GM10847 (cell line): Measurements from ENCODE around the gene RPL32.

ENCODE experiments used
- POLR2A ChIP-seq: IDR thresholded peaks from 2 replicates; pipeline ENCODE4 v1.6.1; 2011; ENCODE audit not compliant: insufficient read length; ENCODE audit errors: extremely low read depth

The RPL32 gene

DNA sequence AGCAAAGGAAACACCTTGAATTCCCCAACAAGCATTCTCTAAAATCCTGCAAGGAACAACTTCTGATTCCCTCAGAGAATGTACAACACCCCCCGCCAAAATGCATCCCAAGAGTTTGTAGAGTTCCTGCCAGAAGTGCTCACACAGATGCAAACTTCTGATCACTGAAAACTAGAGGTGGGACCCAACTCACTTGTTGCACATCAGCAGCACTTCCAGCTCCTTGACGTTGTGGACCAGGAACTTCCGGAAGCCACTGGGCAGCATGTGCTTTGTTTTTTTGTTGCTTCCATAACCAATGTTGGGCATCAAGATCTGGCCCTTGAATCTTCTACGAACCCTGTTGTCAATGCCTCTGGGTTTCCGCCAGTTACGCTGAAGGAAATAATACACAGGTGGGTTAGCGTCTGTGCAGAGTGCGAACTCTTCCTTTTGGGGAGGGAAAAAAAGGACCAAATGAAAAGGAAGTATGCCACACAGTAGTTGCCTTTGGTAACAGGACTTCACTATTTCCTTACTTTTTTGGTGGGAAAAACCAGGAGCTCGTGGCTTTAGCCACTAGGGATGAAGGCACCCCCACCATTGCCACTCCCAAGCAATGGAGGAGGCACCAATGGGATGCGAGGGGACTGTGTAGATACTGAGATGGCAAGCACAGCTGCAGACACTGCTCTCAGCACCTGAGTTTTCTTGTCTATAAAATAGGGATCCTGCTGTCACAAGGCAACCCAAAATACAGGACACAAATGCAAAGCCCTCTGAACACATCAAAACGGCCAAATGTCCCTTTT lies 2.0 kb downstream of the RPL32 start:
- no peak for TF ChIP-seq POLR2A

DNA sequence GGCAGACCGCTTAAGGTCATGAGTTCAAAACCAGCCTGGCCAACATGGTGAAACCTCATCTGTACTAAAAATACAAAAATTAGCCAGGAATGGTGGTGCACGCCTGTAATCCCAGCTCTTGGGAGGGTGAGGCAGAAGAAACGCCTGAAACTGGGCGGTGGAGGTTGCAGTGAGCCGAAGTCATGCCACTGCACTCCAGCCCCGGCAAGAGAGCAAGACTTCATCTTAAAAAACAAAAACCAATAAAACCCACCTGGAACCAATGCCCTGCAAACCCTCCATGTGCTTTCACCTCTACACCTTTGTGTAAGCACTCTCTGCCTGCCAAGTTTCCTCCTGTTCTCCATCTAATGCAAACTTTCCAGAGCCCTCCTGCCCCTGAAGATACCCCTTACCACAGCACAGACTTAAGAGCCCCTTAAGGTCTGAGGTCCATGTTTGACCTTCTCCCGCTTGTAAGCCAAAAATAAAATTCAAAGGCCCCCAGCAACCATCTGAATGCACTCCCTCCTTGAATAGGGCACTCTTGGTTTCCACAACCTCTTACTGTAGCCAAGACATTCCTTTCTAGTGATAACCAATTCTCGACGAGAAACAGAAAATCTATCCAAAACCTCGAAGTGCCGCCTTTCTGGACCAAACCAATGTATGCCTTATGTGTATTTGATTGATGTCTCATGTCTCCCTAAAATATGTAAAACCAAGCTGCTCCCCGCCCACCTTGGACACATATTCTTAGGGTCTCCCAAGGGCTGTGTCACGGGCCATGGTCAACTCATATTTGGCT lies 3.0 kb downstream of the RPL32 start:
- TF ChIP-seq POLR2A, result no peak

DNA sequence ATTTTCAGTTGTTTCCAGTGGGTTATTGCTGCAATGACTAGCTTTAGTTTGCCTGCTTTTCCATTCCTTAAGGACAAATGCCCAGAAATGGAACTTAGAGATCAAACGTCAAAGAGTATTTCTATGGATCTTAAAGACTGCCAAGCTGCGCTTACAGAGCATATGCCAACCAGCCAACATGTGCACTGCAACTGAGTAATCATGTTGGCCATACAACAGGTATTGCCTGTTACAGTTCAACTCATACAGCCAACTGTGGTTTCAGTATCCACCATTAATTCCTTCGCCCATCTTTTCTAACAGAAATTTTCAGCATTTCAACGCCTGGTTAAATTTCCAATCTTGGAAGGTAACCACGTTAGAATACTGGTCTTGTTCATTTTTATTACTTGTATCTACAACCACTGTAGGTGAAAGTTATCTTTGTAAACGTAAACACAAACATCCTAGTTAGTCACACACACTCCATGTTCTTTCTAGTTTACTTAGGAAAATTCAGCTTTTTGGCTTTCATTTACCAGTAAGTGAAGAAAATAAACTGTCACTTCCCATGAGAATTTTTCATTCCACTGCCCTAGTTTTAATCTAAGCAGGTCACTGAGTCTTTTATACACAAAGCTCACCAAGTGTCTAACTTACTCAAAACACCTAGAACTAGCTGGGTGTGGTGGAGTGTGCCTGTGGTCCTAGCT lies 3.9 kb downstream of the RPL32 start:
- no peak for TF ChIP-seq POLR2A

DNA sequence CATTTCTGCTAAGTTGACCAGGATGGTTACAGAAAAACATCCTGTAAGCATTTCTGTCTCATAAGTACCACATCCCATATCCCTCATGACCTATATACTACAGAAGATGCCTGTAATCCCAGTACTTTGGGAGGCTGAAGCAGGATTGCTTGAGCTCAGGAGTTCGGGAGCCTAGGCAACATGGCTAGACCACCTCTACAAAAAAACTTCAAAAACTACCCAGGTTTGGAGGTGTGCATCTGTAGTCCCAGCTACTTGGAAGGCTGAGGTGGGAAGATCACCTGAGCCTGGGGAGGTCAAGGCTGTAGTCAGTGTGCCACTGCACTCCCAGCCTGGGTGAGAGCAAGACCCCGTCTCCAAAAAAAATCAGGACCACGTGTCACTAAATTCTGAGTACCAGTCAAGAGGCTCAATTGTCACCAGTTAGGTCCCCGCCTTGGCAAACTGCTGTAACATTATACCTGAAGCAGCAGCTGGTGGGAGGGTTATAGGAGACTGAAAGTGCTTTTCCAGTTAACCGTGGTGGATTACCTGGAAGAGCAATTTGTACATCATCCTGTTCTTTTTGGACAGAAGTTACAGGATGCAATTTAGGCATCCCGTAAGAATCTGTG lies 6.2 kb downstream of the RPL32 start:
- TF ChIP-seq POLR2A, result no peak

DNA sequence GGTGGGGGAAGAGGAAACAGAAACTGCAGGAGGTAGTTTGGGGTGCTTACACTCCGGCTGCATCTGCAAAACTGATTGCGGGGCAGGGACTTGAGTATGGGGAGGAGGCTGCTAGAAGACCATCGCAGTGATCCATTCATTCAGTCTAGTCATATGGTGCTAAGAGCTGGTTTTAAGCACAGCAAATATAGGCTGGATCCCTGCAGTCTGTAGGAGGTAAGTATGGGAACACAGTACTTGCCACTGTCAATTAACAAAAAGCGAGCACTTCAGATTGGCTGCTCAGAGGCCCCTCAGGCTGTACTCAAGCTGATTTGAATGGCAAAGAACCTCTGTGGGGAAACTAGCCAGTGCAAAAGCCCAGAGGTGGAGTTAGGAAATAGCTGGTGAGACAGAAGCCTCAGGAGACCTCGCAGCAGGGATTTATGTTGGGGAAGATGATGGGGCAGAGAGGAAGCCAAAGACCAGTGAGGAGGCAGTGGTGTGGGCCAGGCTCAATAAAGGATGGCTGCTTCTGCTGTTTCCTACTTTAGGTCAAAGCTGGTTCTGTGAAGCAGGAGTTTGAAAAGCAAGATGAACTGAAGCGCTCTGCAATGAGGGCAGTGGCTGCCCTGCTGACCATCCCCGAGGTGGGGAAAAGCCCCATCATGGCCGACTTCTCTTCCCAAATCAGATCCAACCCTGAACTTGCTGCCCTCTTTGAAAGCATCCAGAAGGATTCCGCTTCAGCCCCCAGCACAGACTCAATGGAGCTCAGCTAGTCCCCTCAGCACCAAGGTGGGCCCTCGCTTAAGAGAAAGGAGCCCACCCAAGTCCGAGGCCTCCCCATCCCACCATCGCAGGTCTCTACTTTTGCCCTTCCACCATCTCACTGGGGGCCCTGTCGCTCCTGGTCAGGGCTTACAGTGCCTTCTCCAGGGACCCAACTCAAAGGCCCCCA lies 7.9 kb downstream of the RPL32 start:
- TF ChIP-seq POLR2A, result no peak

DNA sequence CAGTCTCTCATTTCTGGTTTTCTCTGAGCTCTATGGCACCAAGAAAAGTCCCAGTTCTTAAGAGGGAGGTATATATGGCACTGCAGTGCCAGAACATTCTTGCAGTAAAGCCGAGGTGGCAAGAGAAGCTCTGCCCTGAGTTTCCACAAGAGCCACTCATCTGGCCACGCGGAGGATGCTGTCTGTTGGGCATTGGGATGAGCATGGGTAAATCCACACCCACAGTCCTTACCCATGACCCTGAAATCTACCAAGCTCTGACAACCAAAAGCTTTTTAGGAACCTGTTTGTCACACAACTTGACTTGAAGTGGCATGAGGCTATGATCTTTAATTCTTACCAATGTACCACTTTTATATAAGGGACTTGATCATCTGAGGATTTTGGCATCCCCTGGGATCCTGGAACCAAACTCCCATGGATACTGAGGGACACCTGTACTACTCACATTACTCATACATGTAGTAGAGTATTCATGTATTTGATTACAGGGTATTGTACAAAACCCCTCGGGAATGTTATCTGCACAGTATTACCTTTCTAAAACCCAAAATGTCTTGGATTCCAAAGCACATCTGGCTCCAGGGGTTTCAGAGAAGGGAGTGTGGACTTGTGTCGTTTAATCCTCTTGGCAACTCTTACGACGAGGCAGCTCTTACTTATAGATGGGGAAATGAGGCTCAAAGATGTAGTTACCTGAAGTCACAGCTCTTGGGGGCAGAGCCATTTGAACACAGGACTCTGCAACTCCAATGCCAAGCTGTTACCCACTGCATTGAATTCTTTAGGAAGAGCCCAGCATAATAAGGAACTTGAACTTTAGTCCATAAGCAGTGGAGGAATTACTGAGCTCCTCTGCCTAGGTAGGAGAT lies 8.8 kb downstream of the RPL32 start:
- no peak for TF ChIP-seq POLR2A

DNA sequence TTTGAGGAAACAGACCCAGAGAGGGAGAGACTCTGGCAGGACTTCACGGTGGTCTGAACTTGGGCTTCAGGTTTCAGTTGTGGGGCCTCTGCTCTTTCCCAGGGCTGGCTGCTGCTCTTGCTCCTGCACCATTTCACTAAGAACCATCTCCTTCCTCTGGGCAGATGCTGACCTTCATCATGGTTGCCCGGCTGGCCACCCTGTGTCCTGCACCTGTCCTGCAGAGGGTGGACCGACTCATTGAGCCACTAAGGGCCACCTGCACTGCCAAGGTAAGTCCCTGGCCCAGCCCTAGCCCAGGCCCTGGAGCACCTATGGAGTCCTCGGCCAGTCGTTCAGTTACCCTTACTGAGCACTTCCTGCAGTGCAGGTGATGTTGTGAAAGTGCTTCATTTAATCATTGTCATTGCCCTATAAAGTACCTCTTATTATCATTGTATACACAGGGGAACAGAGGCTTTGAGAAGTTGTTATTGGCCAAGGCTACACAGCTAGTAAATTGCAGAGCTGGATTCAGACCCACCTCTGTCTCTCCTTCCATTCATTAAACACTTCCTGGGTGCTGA lies 10.0 kb downstream of the RPL32 start:
- TF ChIP-seq POLR2A, result no peak

DNA sequence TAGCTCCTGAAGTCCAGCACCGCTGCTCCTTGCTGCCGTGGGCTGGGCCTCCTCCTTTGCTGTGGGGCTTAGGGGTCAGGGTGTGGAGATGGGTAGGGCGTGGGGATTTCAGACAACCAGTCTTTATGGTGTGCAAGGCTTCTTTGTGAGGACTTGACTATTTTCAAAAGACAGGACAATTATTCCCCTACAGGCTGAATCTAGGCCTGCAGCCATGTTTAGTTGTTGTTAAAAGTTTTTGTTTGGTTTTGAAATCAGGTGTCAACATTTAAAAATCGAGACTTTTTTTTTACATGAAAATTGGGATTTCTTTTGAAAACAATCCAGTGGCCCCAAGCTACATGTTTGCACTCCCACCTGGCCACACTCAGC lies 10.6 kb downstream of the RPL32 start:
- TF ChIP-seq POLR2A, result no peak

DNA sequence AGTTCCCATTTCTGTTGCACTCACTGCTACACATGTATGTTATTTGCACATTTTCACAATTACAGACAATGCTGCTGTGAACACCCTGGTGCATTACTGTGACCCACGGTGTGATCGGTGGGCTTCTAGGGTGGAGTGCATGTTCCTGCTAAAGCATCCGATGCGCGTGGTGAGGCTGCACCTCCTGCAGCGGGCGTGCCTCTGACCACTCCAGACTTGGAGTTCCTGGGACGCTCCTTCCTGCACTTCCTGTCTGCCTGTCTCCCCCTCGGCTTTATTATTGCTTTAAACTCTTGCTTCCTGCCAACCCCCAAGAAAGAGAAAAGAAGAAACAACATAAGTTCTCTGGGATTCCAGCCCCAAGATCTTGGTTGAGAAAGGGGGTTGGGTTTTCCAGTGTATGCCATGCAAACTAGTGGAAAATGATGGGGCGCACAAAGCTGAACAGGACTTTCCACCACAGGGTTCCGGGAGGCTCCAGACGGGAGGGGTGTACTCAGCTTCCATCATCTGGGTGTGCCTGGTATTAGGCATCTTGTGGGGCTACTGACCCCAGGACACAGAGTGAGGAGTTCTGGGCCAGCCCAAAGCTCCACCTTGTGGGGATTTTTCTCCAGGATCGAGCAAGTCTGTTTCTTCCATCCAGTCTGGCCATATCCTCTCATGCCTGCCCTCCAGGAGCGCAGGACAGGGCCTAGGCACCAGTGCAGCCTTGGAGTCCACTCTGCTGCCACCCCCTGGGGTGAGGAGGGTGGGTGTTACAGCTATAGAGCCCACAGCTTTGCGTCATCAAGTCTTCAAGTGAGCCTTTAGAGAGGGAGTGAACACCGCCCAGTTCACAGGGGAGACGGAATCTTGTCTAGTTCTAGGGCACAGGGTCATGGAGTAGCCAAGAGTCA lies 11.2 kb downstream of the RPL32 start:
- no peak for TF ChIP-seq POLR2A

DNA sequence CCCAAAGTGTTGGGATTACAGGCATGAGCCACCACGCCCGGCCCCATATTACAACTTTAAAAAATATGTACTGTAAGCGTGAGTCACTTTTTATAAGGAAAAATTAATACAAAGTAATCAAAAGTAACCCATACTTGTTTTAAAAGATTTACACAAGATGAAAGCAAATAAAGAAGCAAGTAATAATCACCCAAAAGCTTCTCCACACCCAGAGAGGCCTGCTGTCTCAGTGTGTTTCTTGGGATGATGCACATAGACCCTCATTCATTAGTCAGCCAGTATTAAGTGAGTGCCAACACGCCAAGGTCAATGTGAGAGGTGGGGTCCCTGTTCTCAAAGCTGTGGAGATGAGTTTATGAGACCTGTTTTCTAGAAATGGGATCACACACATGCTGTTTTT lies 12.0 kb downstream of the RPL32 start:
- no peak for TF ChIP-seq POLR2A

DNA sequence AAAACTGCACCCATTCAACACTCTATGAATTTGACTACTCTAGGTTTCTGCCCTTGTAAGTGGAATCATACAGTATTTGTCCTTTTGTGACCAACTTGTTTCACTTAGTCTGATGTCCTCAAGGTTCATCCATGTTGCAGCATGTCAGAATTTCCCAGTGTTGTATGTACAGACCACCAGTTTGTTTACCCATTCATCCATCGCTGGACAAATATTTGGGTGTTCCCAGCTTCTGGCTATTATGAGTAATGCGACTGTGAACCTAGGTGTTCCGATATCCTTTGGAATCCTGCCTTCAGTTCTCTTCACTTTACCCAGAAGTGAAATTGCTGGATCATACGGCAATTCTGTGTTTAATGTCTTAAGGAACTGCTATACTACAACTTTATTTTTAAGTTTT lies 12.6 kb downstream of the RPL32 start:
- no peak for TF ChIP-seq POLR2A

DNA sequence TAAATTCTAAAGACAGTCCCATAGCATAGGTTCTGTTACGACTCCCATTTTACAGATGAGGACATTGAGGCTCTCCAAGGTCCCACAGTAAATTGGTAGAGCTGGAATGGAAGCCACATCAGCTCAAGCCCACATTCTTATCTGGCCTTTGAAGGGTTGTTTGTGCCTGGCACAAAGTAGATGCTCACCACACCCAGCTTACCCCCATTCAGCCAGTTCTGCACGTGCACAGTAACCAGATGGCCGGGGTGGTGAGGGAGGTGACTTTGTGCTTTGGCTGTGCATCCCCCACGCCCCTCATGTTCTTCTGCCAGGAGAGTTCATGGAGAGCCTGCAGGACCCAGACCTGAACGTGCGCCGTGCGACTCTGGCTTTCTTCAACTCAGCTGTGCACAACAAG lies 16.2 kb downstream of the RPL32 start:
- no peak for TF ChIP-seq POLR2A

DNA sequence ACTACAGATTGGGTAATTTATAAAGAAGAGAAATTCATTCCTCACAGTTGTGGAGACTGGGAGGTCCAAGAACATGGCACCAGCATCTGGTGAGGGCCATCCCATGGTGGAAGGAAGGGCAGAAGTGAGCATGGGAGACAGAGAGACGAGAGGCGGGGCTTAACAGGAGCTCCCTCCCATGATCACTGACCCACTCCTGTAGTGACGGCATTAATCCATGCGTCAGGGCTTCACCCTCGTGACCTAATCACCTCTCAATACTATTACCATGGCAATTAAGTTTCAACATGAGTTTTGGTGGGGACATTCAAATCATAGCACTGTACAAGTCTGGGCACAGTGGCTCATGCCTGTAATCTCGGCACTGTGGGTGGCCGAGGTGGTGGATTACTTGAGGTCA lies 17.1 kb downstream of the RPL32 start:
- TF ChIP-seq POLR2A, result no peak
